Activated T-cell treated with anti-CD3 and anti-CD28 coated beads for 1 hour (primary cell): ENCODE results near the gene MAPK8IP3.
"Not testable (repeated sequence)": the region's sequence is repeated elsewhere in the genome, so short reads cannot be mapped to it uniquely, and the experiment has no call there.

Experiments used
- DNase-seq: peaks from one replicate; pipeline ENCODE4 v3.0.0-alpha.2; 2020; ENCODE audit warnings: low read depth

The MAPK8IP3 gene

DNA sequence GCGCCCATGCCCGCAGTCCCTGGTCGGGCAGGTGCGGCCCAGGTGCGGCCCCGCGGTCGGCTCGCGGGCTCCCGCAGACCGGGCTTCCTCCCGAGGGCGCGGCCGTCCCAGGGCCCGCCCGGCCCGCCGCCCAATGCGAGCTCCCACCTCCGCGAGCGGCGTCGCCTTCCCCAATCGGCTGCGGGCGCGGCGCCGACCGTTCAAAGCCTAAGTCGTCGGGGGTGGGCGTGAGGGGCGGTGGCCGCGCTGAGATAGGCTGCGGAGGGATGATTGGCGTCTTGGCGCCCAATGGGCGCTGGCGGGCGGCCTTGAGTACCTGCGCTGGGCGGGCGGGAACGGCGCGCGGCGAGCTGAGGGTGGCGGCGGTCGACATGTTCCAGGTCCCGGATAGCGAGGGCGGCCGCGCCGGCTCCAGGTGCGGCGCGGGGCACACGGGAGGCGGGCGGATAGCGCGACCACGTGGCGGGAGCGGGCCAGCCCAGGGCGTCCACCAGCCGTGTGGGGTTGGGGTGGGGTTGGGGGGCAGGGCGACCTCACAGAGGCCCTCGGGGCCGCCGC is 28.0 kb upstream of the MAPK8IP3 start, which contains the start of gene JPT2:
Gene JPT2, plus strand, starts transcription at position 338 of the 558 bp plus-strand sequence. Its CDS starts 34 bp downstream, at position 372.
- peak; percentile 90 for DNase-seq

DNA sequence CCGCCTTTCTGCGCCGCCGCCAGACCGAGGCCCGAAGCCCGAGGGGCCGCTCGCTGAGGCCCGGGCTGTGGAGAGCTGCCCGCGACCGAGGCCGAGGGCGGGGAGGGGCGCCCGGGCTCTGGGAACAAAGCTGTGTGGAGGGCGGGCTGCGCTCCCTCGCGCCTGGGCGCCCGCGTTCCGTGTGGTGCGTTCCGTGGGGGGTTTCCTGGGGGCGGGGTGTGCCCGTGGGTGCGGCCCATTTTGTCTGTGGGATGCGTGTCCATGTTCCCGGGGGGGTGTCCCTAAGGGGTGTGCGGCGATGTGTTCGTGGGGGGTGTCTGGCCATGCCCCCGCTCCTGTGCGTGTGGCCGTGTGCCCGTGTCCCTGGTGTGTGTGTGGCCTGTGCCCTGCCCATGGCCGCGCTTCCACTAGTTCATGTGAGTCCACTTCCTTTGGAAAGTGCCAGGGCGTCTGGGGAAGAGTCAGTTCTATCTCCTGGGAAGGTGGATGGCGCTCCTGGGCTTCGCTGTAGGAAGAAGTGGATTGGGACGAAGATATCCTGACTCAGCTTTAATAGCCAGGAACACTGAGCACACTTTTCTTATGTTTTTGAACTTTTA is 27.4 kb upstream of the MAPK8IP3 start:
- DNase-seq = peak; percentile 30

DNA sequence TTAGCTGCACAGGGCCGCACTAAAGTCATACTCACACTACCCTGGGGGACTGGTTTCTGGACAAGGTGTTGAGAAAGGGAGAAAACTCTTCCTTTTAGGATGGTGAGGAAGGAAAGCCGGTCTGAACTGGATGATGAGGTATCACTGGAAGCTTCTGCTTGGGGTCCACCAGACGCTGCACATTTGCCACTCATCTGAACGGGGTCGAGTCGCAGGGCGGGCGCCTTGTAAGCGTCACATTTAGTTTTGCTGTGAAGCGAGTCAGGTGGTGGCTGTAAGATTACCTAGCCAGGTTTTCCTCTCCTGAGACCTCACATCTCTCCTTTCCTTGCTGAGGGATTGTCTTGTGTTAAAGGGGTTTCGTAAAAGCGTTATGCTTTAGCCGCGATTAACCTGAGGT is 25.6 kb upstream of the MAPK8IP3 start:
- DNase-seq = no peak

DNA sequence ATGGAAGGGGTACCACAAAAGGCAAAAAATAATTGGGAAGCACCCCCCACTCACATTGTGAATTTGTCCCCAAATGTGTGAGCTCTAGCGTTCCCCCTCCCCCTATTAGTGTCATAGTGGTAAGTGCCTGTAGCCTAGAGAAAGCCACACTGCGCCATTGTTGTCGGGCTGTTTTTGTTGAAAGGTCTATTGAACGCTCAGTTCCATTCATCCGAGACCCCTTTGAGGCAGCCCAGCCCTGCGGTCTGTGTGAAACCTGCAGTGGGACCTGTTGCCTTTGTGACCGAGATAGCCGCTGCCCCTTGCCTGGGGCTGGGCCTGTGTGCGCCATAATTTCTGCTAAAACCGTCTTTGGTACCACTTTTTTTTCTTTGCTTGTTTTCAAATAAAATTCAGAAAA is 25.0 kb upstream of the MAPK8IP3 start:
- DNase-seq = no peak

DNA sequence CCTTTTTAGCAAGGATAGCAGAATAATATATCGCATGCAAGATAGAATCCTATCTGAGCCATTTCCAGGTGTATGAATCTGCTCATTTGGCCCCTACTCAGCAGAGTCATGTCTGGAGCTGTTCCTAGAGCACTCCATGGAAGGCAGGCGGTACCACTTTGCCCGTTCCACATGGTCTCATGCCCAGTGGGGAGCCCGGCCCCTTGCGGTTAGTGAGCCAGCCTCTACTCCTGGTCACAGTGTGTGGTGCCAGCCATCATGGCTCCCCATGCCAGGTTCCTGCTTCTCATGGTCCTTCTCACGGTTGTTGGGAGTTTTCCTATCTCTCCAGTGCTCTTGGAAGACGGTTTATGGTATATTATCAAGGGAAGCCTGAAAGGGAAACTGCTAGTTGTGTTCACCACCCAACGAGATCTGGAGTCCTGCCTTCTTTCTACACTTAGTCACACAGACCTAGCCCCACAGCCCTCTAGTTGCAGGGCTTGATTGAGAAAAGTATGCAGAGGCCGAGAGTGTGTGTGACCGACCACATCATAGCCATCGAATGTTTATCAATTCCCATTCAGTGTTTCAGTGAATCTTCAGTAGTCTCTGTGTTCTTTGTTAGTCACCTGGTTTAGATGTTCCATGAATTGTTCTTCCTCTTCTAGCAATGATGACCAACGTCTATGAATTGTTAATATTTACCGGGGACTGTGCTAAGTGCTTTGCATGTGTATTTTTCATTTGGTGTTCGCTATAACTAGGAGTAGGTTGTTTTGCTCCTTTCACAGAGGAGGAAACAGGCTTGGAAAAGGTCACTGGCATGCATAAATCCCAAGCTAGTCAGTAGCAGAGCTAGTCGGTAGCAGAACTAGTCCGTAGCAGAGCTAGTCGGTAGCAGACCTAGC is 18.3 kb upstream of the MAPK8IP3 start:
- DNase-seq = no peak

DNA sequence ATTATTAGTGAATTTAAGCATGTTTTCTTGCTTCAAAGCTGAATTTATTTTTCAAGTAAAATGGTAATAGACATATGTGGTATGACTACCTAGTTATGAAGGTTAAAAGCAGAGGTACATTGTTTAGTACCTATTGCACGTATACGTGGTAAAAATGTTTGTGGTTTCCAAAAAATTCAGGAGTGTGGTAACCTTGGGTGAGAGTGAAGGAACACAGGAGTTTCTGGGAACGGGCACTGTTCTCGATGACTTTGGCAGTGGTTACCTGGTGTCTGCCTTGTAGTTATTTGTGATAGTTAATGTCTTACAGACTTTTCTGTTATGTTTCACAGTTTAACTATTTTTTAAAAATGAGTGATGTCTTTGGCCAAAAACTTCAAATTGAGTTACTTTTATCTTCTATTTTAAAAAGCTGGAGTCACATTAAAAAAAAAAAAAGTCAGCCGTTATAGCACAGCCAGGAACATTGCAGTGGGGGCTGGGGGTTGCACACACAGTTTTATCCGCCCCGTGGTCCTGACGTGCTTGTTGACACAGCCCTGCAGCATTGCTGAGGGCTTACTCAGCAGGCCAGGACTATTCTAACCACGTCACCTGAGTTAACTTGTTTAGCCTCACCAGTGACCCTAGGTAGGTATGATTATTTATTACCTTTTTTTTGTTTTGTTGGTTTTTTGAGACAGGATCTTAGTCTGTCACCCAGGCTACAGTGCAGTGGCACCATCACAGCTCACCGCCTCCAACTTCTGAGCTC is 17.0 kb upstream of the MAPK8IP3 start:
- no peak for DNase-seq

DNA sequence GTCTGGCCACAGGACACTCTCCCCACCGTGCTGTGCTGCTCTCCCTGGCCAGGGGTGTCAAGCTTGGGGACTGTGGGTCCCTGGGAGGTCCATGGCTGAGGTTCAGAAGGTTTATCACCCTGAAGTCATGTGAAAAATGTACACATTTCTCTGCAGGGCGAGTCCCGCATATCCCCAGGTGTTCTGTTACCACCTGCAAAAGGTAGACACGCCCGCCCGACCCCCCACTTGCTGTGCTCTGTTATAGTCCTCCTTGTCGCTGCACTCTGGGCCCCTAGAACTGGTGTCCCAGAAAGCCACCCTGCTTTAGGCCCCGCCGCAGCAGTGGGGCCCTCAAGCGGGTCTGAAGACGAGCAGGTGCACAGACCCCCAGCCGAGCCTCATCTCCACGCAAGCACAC is 16.1 kb upstream of the MAPK8IP3 start:
- DNase-seq = no peak

DNA sequence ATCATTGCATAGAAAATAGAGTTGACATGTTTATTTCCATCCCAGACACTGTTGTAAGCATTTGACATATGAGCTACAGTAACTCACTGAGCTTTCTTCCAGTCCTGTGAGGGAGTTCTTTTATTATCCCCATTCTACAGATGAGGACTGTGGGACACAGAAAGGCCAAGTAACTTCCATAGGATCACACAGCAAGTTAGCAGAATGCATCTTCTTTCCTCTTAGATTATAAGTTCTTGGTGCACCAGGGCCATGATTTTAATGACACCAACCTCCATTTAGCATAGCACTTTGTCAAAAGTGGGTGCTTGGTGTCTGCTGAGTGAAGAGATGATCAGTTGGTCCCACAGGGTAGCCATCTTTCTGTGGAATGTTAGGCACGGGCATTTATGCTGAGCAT is 15.2 kb upstream of the MAPK8IP3 start:
- no peak for DNase-seq

DNA sequence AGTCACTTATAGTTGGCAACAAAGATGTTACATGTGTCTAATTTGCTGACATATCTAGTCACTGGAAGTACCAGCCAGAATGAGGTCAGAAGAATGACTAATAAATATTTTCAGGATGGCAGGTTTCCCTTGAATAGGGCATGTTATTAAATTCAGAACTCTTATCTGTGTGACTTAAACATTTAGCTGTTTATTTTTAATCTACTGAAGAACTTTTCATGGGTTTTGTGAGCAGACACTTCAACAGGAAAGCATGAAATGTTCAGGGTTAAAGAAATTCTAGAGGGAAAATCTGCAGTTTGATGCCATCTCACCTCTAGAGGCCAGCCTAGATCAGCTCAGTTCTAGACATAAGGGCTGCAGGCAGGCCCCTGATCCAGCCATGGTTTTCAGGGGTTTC is 14.7 kb upstream of the MAPK8IP3 start:
- DNase-seq = no peak

DNA sequence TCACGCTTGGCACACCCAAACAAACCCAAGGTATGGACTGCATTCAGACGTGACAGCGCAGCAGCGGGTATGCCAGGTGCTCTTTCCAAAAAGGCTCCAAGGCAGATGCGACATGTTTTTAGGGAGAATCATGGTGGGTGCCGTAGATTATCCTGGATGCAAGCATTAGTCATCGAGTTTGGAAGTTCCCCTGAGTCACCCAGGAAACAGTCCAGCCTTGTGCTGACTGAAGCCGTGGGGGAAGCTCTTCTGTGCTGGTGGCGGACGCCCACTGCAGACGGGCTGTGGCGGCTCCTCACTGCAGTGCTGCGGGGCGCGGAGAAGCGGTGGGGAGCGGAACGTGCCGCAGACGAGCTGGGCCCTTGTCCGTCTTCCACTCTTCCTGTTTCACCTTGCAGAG is 14.0 kb upstream of the MAPK8IP3 start:
- DNase-seq = no peak

DNA sequence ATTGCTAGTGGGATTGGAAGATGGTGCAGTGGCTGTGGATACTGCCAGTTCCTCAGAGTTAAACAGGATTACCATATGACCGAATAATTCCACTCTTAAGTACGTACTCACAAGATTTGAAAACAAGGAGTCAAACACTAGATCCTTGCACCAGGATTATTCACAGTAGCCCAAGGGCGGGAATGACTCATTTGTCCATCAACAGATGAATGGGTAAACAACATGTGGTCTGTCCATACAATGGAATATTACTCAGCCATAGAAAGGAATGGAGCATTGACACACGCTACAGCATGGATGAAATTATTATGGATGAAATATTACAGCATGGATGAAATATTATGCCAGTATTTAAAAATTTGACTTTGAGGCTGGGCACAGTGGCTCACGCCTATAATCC is 9.1 kb upstream of the MAPK8IP3 start:
- DNase-seq = no peak

DNA sequence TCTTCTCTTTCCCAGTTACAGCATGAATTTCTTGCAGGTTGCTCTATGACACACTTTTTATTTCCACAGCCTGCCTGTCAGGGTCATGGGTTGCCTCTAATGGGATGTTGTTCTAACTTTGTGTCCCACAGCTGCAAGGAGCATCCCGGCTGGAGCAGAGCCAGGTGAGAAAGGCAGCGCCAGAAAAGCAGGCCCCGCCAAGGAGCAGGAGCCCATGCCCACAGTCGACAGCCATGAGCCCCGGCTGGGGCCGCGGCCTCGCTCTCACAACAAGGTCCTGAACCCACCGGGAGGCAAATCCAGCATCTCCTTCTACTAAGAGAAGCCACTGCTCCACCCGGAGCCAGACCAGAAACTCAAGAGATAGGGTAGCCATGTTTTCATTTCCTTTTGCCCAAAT is 7.3 kb upstream of the MAPK8IP3 start:
- no peak for DNase-seq

DNA sequence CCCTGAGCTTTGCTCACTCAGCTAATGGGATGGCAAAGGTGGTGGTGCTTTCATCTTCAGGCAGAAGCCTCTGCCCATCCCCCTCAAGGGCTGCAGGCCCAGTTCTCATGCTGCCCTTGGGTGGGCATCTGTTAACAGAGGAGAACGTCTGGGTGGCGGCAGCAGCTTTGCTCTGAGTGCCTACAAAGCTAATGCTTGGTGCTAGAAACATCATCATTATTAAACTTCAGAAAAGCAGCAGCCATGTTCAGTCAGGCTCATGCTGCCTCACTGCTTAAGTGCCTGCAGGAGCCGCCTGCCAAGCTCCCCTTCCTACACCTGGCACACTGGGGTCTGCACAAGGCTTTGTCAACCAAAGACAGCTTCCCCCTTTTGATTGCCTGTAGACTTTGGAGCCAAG is 5.7 kb upstream of the MAPK8IP3 start:
- no peak for DNase-seq

DNA sequence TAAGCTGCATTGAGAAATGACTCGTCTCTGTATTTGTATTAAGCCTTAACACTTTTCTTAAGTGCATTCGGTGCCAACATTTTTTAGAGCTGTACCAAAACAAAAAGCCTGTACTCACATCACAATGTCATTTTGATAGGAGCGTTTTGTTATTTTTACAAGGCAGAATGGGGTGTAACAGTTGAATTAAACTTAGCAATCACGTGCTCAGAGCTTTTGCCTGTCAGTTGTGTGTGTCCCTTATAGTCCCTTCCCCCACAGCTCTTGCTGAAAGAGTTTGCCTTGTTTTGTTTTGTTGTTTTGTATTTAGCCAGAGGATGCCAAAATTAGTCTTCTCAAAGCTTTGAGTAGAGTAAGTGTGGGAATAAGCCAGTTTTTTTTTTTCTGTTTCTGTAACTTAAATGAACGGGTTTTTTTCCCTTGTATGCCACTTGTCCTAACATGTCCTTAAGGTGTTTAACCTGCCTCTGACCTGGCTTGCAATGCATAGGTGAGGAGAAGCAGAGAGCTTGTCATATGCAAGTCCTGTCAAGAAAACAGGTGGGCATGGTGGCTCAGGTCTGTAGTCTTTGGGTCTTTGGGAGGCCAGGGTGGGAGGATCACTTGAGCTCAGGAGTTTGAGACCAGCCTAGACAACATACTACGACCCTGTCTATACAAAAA is 4.6 kb upstream of the MAPK8IP3 start:
- no peak for DNase-seq

DNA sequence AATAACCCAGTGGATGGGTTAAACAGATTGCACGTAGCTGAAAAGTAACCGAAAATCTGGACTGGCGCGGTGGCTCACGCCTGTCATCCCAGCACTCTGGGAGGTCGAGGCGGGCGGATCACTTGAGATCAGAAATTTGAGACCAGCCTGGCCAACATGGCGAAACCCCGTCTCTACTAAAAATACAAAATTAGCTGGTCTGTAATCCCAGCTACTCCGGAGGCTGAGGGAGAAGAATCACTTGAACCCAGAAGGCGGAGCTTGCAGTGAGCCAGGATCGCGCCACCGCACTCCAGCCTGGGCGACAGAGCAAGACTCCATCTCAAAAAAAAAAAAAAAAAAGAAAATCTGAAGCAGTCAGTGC is 689 bp upstream of the MAPK8IP3 start:
- not testable (repeated sequence) for DNase-seq

DNA sequence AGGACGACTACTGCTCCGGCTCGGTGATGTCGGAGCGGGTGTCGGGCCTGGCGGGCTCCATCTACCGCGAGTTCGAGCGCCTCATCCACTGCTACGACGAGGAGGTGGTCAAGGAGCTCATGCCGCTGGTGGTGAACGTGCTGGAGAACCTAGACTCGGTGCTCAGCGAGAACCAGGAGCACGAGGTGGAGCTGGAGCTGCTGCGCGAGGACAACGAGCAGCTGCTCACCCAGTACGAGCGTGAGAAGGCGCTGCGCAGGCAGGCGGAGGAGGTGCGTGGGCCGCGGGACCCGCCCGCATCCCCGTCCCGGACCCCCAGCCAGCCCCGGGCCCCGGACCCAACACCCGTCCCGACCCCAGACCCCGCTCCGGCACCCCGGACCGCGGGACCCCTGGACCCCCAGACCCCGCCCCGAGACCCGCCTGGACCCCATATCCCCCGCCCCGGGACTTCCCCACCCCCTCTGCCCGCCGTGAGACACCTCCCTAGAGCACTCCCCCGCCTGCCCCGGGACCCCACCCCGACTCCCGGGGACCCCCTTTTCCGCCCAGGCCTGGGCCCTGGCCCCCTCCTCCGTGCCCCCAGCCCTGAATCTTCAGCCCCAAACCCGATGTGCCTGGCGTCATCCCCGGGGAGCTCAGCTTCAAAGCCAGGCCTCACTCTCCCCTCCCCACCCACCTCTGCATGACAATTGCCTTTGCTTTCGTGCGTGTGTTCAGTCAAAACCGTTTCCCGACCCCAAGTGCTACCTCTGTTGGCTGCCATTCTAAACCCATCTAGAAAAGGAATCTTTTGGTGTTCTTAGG is 594 bp downstream of the MAPK8IP3 start:
- DNase-seq = peak; percentile 28

DNA sequence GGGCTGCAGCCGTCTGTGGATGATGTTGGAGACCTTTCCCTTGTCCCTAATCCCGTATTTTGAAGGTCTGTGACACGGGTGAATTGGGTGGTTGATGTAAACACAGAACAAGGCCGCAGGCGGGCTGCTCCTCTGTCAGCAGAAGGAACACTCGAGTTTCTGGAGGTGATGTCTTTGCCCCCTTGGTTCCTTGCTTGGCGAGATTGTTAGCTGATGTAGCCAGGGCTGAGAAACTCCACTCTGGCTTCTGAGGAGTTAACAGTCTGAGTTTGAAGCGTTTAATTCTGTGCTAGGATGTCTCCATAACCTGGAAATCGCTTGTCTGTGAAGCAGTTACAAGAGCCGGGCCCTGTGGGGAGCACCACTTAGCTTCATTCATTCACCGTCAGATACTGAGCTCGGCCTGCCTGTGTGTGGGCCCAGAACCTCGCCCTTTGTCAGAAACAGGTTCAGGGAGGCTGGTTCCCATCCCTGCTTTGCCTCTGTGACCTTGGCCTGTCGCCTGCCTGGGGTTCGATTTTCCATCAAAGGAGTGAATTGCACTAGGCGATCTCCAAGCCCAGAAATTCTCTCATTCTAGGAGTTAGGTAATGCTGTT is 1.3 kb downstream of the MAPK8IP3 start:
- no peak for DNase-seq

DNA sequence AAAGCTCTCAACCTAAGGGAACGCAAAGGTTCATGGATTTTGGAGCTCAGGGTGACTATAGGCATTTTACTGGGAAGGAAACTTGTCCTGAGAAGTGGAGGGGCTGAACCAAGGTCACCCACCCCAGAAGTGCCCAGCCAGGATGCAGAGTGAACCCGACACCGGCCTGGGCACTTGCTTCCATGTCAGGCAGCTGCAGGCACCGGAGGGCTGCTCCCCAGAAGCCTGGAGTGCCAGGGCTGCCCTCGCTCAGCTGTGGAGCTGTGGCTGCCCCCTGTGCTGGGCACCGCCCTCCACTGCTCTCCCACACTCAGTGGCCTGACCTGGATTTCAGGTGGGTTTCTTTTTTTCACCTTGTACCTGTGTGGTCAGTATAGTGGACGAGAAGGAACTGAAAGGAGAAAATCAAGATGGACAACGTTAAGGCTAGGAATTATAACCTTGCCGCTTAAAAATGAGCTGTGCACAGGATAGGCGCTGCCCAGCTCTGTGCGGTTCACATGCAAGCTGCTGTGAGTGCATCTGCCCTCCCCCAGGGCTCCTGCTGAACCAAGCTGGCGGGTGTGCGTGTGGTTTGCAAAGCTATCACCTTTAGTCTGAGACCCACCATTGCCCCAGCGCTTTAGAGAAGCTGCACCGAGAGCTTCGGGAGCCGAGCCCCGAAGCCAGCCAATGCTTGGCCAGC is 2.2 kb downstream of the MAPK8IP3 start:
- no peak for DNase-seq

DNA sequence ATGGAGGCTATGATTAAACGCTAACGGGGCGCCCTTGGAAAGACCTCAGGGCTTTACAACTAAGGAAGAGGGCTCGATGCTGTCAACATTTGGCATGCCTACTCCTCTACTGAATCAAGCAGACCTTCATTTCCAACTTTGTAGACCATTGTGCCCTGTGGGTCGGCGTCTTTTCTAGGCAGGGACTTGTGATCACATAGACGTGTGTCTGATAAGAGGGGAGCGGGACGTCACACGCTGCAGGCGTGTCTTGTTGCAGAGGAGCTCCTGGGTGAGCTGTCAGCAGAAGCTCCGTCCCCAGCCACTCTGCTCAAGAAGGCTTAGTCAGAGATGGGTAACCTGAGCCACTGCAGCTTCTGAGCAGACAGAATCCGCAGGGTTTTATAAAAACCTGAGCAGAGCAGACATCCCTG is 2.8 kb downstream of the MAPK8IP3 start:
- DNase-seq = no peak

DNA sequence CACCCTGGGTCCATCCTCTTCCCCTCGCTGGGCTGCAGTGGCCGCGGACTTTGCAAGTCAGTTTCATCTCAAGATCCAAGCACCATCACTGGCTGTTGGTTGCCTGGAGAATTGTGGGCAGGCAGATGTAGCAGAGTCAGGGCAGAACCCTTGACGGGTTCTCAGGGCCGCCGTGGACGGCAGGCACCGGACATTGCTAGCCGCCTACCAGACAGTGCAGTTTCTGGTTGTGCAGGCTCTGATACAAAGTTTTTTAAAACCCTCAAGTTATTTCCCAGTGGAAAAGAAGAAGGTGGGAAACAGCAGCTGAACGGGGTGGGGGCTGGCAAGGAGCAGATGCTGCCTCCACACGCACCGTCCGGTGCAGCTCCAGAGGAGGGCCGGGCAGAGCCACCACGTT is 3.4 kb downstream of the MAPK8IP3 start:
- DNase-seq = no peak
